HL-60/S4 (cell line): ENCODE data around the gene THAP9.
"Not testable (repeated sequence)": the region's sequence is repeated elsewhere in the genome, so short reads cannot be mapped to it uniquely, and the experiment has no call there.

Source experiments
- in situ Hi-C: fragments of 300-500 bp; cut with MboI; formaldehyde crosslinking; loops from 2 replicates; pipeline ENCODE4 v1.14.3; 2022; ENCODE audit warnings: low sequenced_read_pairs

The THAP9 gene

GRCh38 chr4:82891707-82892466, 8.6 kb upstream of the THAP9 start:
- in situ Hi-C loops = loop anchor here (25.0 kb wide), 1 partner anchor 395 kb away; the partner anchor contains the start of gene COQ2

GRCh38 chr4:82892467-82892802, 8.1 kb upstream of the THAP9 start:
- in situ Hi-C loops = loop anchor here (25.0 kb wide), 1 partner anchor 395 kb away; the partner anchor contains the start of gene COQ2

GRCh38 chr4:82893942-82894341, 6.6 kb upstream of the THAP9 start:
- in situ Hi-C loops = loop anchor here (25.0 kb wide), 1 partner anchor 393 kb away; the partner anchor contains the start of gene COQ2

GRCh38 chr4:82896755-82897154, 3.8 kb upstream of the THAP9 start:
- in situ Hi-C loops = loop anchor here (25.0 kb wide), 1 partner anchor 391 kb away; the partner anchor contains the start of gene COQ2

- in situ Hi-C loops = loop anchor here (25.0 kb wide), 1 partner anchor 389 kb away; the partner anchor contains the start of gene COQ2
Measured at GRCh38 chr4:82898322-82899243, 2.0 kb upstream of the THAP9 start.

- in situ Hi-C loops = loop anchor here (25.0 kb wide), 1 partner anchor 388 kb away; the partner anchor contains the start of gene COQ2
Measured at GRCh38 chr4:82899374-82900065, 1.0 kb upstream of the THAP9 start.

- in situ Hi-C loops = no loop called here
Measured at GRCh38 chr4:82900066-82900410, 497 bp upstream of the THAP9 start.

- in situ Hi-C loops = no loop called here
Measured at GRCh38 chr4:82901183-82901718, 716 bp downstream of the THAP9 start.

GRCh38 chr4:82903737-82904136, 3.2 kb downstream of the THAP9 start:
- in situ Hi-C loops = no loop called here

GRCh38 chr4:82905205-82905604, 4.7 kb downstream of the THAP9 start:
- in situ Hi-C loops = no loop called here

- in situ Hi-C loops = no loop called here
Measured at GRCh38 chr4:82906469-82906868, 5.9 kb downstream of the THAP9 start.

GRCh38 chr4:82909326-82909725, 8.8 kb downstream of the THAP9 start:
- in situ Hi-C loops = no loop called here

- in situ Hi-C loops = no loop called here
Measured at GRCh38 chr4:82913305-82913704, 12.8 kb downstream of the THAP9 start.

GRCh38 chr4:82913968-82914367, 13.4 kb downstream of the THAP9 start:
- in situ Hi-C loops = not testable (repeated sequence)

- in situ Hi-C loops = no loop called here
Measured at GRCh38 chr4:82918091-82918490, 17.6 kb downstream of the THAP9 start.

GRCh38 chr4:82919386-82919785, 18.9 kb downstream of the THAP9 start:
- in situ Hi-C loops = no loop called here

GRCh38 chr4:82921795-82922194, 21.3 kb downstream of the THAP9 start:
- in situ Hi-C loops = no loop called here

GRCh38 chr4:82930848-82931755, 30.6 kb downstream of the THAP9 start:
- in situ Hi-C loops = no loop called here

- in situ Hi-C loops = no loop called here
Measured at GRCh38 chr4:82934441-82934840, 33.9 kb downstream of the THAP9 start.

GRCh38 chr4:82939414-82939813, 38.9 kb downstream of the THAP9 start:
- in situ Hi-C loops = no loop called here
